Endodermal cell (in vitro differentiated cells): ENCODE data around the gene CHMP4A. TPM values are rescaled to one million over a fixed set of nuclear protein-coding genes. Genes with fewer than 3 reads are reported as not detected.
"Not testable (repeated sequence)": the region's sequence is repeated elsewhere in the genome, so short reads cannot be mapped to it uniquely, and the experiment has no call there.

Experiments
- DNase-seq: peaks from one replicate; pipeline ENCODE4 v3.0.0-alpha.2; 2017
- H3K27ac ChIP-seq: 2 replicates; pipeline ENCODE4 v1.5.1; 2013; ENCODE audit warnings: mild to moderate bottlenecking, low read depth, low read length, moderate library complexity
- H3K27me3 ChIP-seq: 2 replicates; pipeline ENCODE4 v1.6.1; 2013; ENCODE audit warnings: mild to moderate bottlenecking, low read length, moderate library complexity; ENCODE audit not compliant: insufficient read depth, control insufficient read depth, poor library complexity, severe bottlenecking
- H3K36me3 ChIP-seq: 2 replicates; pipeline ENCODE4 v1.7.0; 2013; ENCODE audit warnings: mild to moderate bottlenecking, low read length, moderate library complexity; ENCODE audit not compliant: control insufficient read depth, insufficient read depth
- H3K4me1 ChIP-seq: one replicate; pipeline ENCODE4 v1.7.0; 2013; ENCODE audit warnings: low read length; ENCODE audit not compliant: control insufficient read depth, insufficient read depth
- H3K4me3 ChIP-seq: 2 replicates; pipeline ENCODE4 v1.5.1; 2013; ENCODE audit warnings: mild to moderate bottlenecking, low read length, moderate library complexity
- H3K9ac ChIP-seq: 2 replicates; pipeline ENCODE4 v1.6.1; 2013; ENCODE audit warnings: mild to moderate bottlenecking, low read length, moderate library complexity; ENCODE audit not compliant: poor library complexity, severe bottlenecking; ENCODE audit errors: extremely low read depth
- H3K9me3 ChIP-seq: 2 replicates; pipeline ENCODE4 v1.6.1; 2013; ENCODE audit warnings: mild to moderate bottlenecking, low read length, moderate library complexity; ENCODE audit not compliant: control insufficient read depth
- H3K27ac Mint-ChIP-seq: 2 replicates; pipeline ENCODE4 v1.8.0; 2020; ENCODE audit warnings: mixed read lengths
- H3K27me3 Mint-ChIP-seq: 2 replicates; pipeline ENCODE4 v1.8.0; 2021; ENCODE audit warnings: mild to moderate bottlenecking, mixed read lengths; ENCODE audit not compliant: insufficient read depth
- H3K36me3 Mint-ChIP-seq: 2 replicates; pipeline ENCODE4 v1.8.0; 2020; ENCODE audit warnings: low read depth, mixed read lengths
- H3K4me1 Mint-ChIP-seq: 2 replicates; pipeline ENCODE4 v1.8.0; 2020; ENCODE audit warnings: mixed read lengths
- H3K4me3 Mint-ChIP-seq: 2 replicates; pipeline ENCODE4 v1.8.0; 2020; ENCODE audit warnings: mild to moderate bottlenecking, moderate library complexity, mixed read lengths
- H3K9me3 Mint-ChIP-seq: 2 replicates; pipeline ENCODE4 v1.8.0; 2020; ENCODE audit warnings: mild to moderate bottlenecking, mixed read lengths
- WGBS, 2 experiments: methylation state at CpG; one replicate each; pipeline versions ENCODE4 v1.1.5 to v1.1.7; 2013; ENCODE audit warnings: missing lambda C conversion rate in 2 of 2, mixed read lengths in 1 of 2; ENCODE audit not compliant: insufficient coverage in 1 of 2, insufficient read length in 1 of 2; 5-methylcytosine and 5-hydroxymethylcytosine counted together
- total RNA-seq, 2 donors: library from RNA; stranded (reverse); fragmentation: NEBNext Ultra II Directional in 1 of 2; extraction: Animal tissue kit (Norgen Biotek cat#: 25700) in 1 of 2; gene quantifications; 2 replicates in 1 of 2; 3 replicates in 1 of 2; pipeline ENCODE4 v1.2.1, GENCODE V29; 2021
- TF ChIP-seq, protein P1 (sequence below): fragments of 200-600 bp; sonication (generic); conservative IDR thresholded peaks from 2 replicates; pipeline ENCODE4 v1.5.0; 2021; ENCODE audit warnings: antibody characterized with exemption, mild to moderate bottlenecking

The CHMP4A gene
- total RNA-seq, 2 donors from 2014 or later = 38.8 to 44.3 TPM

DNA sequence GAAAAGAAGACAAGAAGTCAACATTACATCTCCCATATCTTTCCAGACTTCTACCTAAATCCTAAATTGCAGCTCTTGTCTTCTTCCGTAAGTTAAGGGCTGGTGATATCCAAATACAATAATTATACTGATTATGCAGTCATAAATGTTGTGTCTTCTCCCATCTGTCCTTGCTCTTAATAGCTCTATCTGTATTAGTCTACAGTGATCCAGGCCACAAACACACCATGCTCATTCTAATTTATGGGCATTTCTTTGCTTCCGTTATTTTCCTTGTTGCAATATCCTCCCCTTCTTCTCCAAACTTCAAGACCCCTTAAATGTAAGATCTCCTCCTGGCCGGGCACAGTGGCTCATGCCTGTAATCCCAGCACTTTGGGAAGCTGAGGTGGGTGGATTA lies 6.2 kb upstream of the CHMP4A start:
- Mint-ChIP-seq H3K36me3 (peaks cover 11% of the 10 kb centered on the region), H3K4me3 (no peak overlapping the region), H3K27ac (no peak overlapping the region), H3K27me3 (no peaks in the 10 kb centered on the region), H3K9me3 (no peaks in the 10 kb centered on the region), H3K4me1 (peaks cover 6% of the 10 kb centered on the region)
- no peak overlapping the region for H3K9ac ChIP-seq
- H3K9me3 ChIP-seq = no peaks in the 10 kb centered on the region
- DNase-seq = no peak
- WGBS, 2 experiments = 62% methylated on average over 3 of the region's 3 CpGs; no CpG with 5 or more reads in 1 of the 2 experiments
- peaks cover 18% of the 10 kb centered on the region for H3K36me3 ChIP-seq
- H3K4me3 ChIP-seq = no peak overlapping the region
- no peak overlapping the region for H3K27ac ChIP-seq
- H3K4me1 ChIP-seq = no peaks in the 10 kb centered on the region
- no peaks in the 10 kb centered on the region for H3K27me3 ChIP-seq
- TF ChIP-seq, protein P1, sequence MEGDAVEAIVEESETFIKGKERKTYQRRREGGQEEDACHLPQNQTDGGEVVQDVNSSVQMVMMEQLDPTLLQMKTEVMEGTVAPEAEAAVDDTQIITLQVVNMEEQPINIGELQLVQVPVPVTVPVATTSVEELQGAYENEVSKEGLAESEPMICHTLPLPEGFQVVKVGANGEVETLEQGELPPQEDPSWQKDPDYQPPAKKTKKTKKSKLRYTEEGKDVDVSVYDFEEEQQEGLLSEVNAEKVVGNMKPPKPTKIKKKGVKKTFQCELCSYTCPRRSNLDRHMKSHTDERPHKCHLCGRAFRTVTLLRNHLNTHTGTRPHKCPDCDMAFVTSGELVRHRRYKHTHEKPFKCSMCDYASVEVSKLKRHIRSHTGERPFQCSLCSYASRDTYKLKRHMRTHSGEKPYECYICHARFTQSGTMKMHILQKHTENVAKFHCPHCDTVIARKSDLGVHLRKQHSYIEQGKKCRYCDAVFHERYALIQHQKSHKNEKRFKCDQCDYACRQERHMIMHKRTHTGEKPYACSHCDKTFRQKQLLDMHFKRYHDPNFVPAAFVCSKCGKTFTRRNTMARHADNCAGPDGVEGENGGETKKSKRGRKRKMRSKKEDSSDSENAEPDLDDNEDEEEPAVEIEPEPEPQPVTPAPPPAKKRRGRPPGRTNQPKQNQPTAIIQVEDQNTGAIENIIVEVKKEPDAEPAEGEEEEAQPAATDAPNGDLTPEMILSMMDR = no peak

DNA sequence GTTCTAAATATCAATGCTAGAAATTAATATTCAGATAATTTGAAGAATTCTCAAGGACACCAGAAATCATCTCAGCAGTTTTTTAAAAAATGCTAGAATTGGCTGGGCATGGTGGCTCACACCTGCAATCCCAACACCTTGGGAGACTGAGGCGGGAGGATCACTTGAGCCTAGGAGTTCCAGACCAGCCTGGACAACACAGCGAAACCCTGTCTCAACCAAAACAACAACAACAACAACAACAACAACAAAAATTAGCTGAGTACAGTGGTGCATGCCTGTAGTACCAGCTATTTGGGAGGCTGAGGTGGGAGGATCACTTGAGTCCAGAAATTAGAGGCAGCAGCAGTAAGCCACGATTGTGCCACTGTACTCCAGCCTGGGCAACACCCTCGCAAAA lies 5.8 kb upstream of the CHMP4A start:
- Mint-ChIP-seq H3K4me1 (peaks cover 10% of the 10 kb centered on the region), H3K4me3 (no peak overlapping the region), H3K27me3 (no peaks in the 10 kb centered on the region), H3K36me3 (peaks cover 9% of the 10 kb centered on the region), H3K9me3 (no peaks in the 10 kb centered on the region), H3K27ac (no peak overlapping the region)
- Histone ChIP-seq H3K27me3 (no peaks in the 10 kb centered on the region), H3K9ac (no peak overlapping the region), H3K4me1 (no peaks in the 10 kb centered on the region), H3K9me3 (no peaks in the 10 kb centered on the region), H3K4me3 (no peak overlapping the region), H3K36me3 (peaks cover 15% of the 10 kb centered on the region), H3K27ac (no peak overlapping the region)
- WGBS, 2 experiments = 92% methylated on average over 3 of the region's 4 CpGs; no CpG with 5 or more reads in 1 of the 2 experiments
- TF ChIP-seq, protein P1 = no peak
- no peak for DNase-seq

DNA sequence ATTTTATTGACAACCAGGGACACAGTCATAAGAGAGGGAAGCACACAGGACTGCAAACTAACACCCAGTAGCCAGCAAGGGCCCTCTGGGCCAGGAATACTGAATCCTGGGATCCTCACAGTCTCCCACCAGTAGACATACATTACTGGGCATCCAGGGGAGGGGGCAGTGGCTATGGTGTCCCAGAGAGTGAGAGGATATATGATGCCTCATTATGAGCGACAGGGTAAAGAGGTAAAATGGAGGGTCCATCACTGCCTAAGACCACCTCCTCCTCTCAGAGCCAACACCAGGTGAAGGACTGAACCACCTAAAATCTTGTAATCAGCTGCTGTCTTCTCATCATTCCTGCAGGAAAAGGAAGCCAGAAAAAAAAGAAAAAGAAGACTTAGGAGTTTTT lies 3.6 kb upstream of the CHMP4A start:
- DNase-seq, H3K27me3 ChIP-seq, H3K9ac ChIP-seq, H3K27ac Mint-ChIP-seq, H3K9me3 ChIP-seq, H3K9me3 Mint-ChIP-seq, H3K36me3 Mint-ChIP-seq, H3K4me1 ChIP-seq, H3K4me3 ChIP-seq, H3K27me3 Mint-ChIP-seq, H3K4me3 Mint-ChIP-seq, H3K27ac ChIP-seq: not testable (repeated sequence)
- WGBS, 2 experiments = no CpG with 5 or more reads among the region's 1 CpG
- peaks cover 15% of the 10 kb centered on the region for H3K36me3 ChIP-seq
- H3K4me1 Mint-ChIP-seq = peaks cover 16% of the 10 kb centered on the region

DNA sequence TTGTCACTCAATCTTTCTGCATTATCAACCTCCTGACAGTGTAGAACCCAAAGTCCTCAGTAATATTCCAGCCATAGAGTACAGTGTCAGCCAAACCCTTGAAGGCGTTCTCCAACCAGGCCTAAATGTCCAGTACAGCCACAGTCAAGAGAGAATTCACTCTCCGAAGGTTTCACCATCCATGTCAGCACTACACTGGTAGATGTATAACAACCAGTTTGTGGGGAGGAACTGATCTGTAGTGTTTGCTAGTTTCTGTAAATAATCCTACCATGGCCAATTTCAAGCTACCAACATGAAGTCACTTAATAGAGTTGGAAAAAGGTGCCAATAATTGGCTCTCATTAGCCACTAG lies 3.0 kb upstream of the CHMP4A start:
- H3K36me3 Mint-ChIP-seq = peaks cover 13% of the 10 kb centered on the region
- H3K9me3 Mint-ChIP-seq = no peaks in the 10 kb centered on the region
- no peaks in the 10 kb centered on the region for H3K27me3 ChIP-seq
- H3K9me3 ChIP-seq = no peaks in the 10 kb centered on the region
- 92 to 94% methylated on average over 1 to 2 of the region's 2 CpGs for WGBS, 2 experiments
- TF ChIP-seq, protein P1 = no peak
- peak overlapping the region; percentile 96 for H3K27ac Mint-ChIP-seq
- H3K9ac ChIP-seq = no peak overlapping the region
- peak overlapping the region; percentile 92 for H3K4me3 Mint-ChIP-seq
- DNase-seq = no peak
- peaks cover 20% of the 10 kb centered on the region for H3K36me3 ChIP-seq
- H3K4me1 ChIP-seq = peaks cover 3% of the 10 kb centered on the region
- H3K4me3 ChIP-seq = no peak overlapping the region
- H3K27me3 Mint-ChIP-seq = no peaks in the 10 kb centered on the region
- H3K4me1 Mint-ChIP-seq = peaks cover 16% of the 10 kb centered on the region
- no peak overlapping the region for H3K27ac ChIP-seq
